Umbilical cord (tissue), 2 donors: ENCODE results near the gene ZNF319. TPM values are rescaled to one million over a fixed set of nuclear protein-coding genes. Genes with fewer than 3 reads are reported as not detected.

Experiments used
- DNase-seq: peaks from one replicate; pipeline ENCODE4 v3.0.0-alpha.2; 2015; ENCODE audit warnings: low spot score
- total RNA-seq: library from RNA; depleted of rRNA; stranded (reverse); fragments of >200 nt; gene quantifications from one replicate; pipeline ENCODE4 v1.2.3, GENCODE V29; 2014; ENCODE audit warnings: low replicate concordance; ENCODE audit not compliant: insufficient read depth

Gene ZNF319
- total RNA-seq, 1 donor from 2014 or later = 12.0 TPM

- DNase-seq = no peak
Measured at GRCh38 chr16:57998486-57998885, 2.0 kb downstream of the ZNF319 start.

- DNase-seq = no peak
Measured at GRCh38 chr16:57997528-57998265, 2.8 kb downstream of the ZNF319 start.

- no peak for DNase-seq
Measured at GRCh38 chr16:57997176-57997527, 3.3 kb downstream of the ZNF319 start.

- DNase-seq = no peak
Measured at GRCh38 chr16:57996406-57997175, 3.9 kb downstream of the ZNF319 start.

- no peak for DNase-seq
Measured at GRCh38 chr16:57995721-57996405, 4.6 kb downstream of the ZNF319 start.

GRCh38 chr16:57994778-57995177 is 5.7 kb downstream of the ZNF319 start:
- DNase-seq = no peak

GRCh38 chr16:57994361-57994760 is 6.1 kb downstream of the ZNF319 start:
- DNase-seq = no peak

- DNase-seq = no peak
Measured at GRCh38 chr16:57993897-57994296, 6.6 kb downstream of the ZNF319 start.

GRCh38 chr16:57993438-57993837 is 7.0 kb downstream of the ZNF319 start:
- no peak for DNase-seq

GRCh38 chr16:57992084-57992483 is 8.4 kb downstream of the ZNF319 start:
- no peak for DNase-seq

- DNase-seq = no peak
Measured at GRCh38 chr16:57991551-57992059, 8.9 kb downstream of the ZNF319 start.

GRCh38 chr16:57988929-57989328 is 11.5 kb downstream of the ZNF319 start:
- no peak for DNase-seq

- no peak for DNase-seq
Measured at GRCh38 chr16:57987441-57988177, 12.9 kb downstream of the ZNF319 start.

GRCh38 chr16:57986196-57986595 is 14.3 kb downstream of the ZNF319 start:
- DNase-seq = no peak

GRCh38 chr16:57985204-57986181 is 15.0 kb downstream of the ZNF319 start:
- DNase-seq = peak; percentile 40

GRCh38 chr16:57984443-57985203 is 15.8 kb downstream of the ZNF319 start:
- peak; percentile 91 for DNase-seq

- DNase-seq = no peak
Measured at GRCh38 chr16:57982385-57982784, 18.1 kb downstream of the ZNF319 start.

- DNase-seq = no peak
Measured at GRCh38 chr16:57981636-57982035, 18.8 kb downstream of the ZNF319 start.

- DNase-seq = no peak
Measured at GRCh38 chr16:57979006-57979585, 21.4 kb downstream of the ZNF319 start.
